HG03066 (cell line): Measurements from ENCODE around the gene ZBED6.
"Not testable (repeated sequence)": the region's sequence is repeated elsewhere in the genome, so short reads cannot be mapped to it uniquely, and the experiment has no call there.

ENCODE experiments used
- ATAC-seq: cut with Tn5 transposase; IDR thresholded peaks from one replicate; pipeline ENCODE4 v1.9.1; 2021; ENCODE audit warnings: low read depth; ENCODE audit not compliant: unreplicated experiment

ZBED6 gene

DNA sequence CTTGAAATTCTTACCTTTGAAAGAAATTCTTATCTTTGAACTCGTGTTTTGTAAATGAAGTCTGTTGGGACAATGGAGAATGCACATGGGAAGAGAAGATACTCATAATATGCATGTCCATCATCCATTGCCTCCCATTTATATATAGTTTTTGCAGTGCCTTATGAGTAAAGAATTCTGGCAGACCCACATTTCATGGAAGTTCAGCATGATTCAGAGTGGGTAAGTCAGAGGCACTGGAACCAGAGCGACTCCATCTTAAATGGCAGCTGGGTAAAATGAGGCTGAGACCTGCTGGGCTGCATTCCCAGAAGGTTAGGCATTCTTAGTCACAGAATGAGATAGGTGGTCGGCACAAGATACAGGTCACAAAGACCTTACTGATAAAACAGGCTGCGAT, 16.6 kb upstream of the ZBED6 start:
- no peak for ATAC-seq

DNA sequence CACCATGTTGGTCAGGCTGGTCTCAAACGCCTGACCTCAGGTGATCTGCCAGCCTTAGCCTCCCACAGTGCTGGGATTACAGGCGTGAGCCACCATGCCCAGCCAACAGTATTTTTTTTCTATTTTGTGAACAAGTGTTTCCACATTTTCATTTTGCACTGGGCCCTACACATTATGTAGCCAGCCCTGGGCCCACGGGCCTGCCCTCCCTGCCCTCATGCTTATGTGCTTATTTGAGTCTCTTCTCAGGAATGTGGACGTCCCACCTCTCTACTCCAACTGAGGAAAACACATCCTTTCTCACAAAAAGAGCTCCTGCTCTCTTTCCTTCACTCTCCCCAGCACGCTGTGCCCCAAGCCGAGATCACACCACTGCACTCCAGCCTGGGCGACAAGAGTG, 13.5 kb upstream of the ZBED6 start:
- ATAC-seq, result no peak

DNA sequence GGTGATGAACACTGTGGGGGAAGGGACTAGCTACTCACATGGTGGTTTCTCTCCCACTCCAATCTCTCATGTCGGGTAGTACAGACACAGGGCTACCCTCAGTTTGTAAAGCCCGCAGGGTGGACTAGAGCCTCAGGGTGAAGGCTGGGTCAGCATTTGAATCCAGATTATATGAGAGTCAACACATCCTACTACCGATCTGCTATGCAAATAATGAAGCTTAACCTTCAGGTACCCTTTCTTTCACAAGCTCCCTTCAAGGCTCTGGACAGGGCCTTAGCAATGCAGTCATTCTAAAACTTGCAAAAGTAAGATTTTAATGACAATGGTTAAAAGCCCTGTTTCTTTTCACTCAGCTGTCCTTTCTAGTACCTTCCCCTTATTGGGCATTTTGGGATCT, 5.5 kb upstream of the ZBED6 start:
- no peak for ATAC-seq

GRCh38 chr1:203791498-203791897, 3.9 kb upstream of the ZBED6 start:
- ATAC-seq, result no peak

DNA sequence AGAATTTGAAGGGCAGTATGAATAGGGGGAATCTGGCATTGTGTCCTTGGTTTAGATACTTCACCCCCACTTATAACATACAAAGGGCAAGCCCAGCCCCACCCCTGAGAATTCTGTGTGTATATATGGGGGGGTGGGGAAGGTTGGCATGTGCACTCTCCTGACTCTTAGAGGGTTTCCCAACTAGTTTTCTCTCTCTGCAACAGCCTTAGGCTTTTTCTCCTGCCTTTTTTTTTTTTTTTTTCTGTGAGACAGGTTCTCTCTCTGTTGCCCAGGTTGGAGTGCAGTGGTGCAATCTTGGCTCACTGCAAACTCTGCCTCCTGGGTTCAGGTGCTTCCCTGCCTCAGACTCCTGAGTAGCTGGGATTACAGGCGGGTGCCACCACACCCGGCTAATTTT, 2.9 kb upstream of the ZBED6 start:
- ATAC-seq, result no peak

- not testable (repeated sequence) for ATAC-seq
These were observed 1.9 kb upstream of the ZBED6 start for GRCh38 chr1:203793561-203793960.

GRCh38 chr1:203794764-203795440, 521 bp upstream of the ZBED6 start:
- no peak for ATAC-seq

GRCh38 chr1:203796236-203796605, 798 bp downstream of the ZBED6 start:
- ATAC-seq, result no peak

DNA sequence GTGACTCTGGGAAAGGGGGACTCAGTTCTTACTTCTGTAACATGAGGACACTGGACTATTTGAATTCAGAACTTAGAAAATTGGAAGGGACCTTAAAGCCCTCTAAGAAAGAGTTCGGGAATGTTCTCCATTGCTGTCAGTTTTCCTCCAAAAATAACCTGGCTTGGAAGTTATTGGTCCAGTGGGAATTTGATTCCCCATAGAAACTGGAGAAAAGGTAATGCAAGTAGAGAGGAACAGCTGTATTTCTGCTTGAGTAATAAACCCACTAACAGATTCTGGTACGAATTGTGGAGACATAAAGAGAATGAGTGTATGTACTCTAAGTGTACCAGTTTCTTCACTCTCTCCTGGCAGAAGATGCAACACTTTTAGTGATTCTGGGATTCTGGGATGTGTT, 1.8 kb downstream of the ZBED6 start:
- ATAC-seq, result no peak

DNA sequence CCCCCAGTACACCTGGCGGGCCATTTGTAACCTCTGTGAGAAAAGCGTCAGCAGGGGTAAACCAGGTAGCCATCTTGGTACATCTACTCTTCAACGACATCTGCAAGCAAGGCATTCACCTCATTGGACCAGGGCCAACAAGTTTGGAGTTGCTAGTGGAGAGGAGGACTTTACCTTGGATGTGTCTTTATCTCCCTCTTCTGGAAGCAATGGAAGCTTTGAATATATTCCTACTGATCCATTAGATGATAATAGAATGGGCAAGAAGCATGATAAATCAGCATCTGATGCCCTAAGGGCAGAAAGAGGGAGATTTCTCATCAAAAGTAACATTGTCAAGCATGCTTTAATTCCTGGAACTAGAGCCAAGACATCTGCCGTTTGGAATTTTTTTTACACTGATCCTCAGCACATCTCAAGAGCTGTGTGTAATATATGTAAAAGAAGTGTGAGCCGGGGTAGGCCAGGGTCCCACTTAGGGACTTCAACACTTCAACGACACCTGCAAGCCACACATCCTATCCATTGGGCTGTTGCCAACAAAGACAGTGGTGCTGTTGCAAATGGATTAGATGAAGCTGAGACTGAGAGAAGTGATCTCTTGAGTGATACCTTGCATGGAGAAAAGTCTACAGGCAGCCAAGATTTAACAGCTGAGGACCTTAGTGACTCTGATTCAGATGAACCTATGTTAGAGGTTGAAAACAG, 2.7 kb downstream of the ZBED6 start:
- ATAC-seq, result no peak

DNA sequence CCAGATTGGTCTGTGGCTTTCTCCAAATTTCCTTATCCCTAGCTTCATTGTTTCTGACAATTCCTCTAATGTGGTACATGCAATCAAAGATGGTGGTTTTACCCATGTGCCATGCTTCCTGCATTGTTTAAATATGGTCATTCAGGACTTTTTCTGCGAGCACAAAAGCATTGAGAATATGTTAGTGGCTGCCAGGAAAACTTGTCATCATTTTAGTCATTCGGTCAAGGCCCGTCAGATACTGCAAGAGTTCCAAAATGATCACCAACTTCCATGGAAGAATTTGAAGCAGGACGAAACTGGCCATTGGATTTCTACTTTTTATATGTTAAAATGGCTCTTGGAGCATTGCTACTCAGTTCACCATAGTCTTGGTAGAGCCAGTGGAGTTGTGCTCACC, 3.7 kb downstream of the ZBED6 start:
- ATAC-seq, result no peak

- ATAC-seq, result no peak
These were observed 4.5 kb downstream of the ZBED6 start for GRCh38 chr1:203799971-203800370.

- no peak for ATAC-seq
These were observed 10.3 kb downstream of the ZBED6 start for GRCh38 chr1:203805689-203806088.

DNA sequence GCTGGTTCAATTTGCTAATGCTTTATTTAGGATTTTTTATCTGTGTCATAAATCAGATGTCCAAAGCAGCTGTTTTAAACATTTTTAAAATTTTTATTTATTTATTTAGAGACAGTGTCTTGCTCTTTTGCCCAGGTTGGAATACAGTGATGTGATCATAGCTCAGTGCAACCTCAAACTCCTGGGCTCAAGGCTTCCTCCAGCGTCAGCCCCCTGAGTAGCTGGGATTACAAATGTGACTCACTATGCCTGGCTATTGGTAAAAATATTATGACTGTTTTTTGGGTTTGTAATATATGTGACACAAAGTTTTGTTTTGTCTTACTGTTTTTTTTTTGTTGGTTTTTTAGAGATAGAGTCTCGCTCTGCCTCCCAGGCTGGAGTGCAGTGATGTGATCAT, 11.8 kb downstream of the ZBED6 start:
- no peak for ATAC-seq

DNA sequence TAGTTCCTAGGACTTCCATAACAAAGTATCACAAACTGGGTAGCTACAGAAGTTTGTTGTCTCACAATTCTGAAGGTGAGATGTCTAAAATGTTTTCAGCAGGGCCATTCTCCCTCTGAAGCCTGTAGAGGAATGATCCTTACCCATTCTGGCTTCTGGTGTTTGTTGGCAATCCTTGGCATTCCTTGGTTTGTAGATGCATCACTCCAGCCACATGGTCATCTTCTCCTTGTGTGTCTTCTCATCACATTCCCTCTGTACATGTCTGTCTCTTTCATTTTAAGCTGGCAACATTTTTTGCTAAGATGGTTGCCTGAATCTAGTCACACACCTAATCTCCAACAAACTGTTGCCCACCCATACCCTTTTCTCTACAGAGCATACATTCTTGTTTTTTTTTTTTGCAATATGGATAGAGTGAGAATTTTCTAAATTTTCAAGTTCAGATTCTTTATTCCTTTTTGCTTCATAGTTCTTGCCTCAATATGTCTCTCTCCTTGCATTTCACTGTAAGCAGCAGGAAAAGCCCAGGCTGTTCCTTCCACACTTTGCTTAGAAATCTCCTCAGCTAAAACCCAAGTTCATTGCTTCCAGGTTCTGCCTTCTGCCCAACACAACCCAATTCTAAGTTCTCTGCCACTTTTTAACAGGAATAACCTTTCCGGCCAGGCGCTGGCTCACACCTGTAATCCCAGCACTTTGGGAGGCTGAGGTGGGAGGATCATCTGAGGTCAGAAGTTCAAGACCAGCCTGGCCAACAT, 18.3 kb downstream of the ZBED6 start:
- ATAC-seq, result no peak

DNA sequence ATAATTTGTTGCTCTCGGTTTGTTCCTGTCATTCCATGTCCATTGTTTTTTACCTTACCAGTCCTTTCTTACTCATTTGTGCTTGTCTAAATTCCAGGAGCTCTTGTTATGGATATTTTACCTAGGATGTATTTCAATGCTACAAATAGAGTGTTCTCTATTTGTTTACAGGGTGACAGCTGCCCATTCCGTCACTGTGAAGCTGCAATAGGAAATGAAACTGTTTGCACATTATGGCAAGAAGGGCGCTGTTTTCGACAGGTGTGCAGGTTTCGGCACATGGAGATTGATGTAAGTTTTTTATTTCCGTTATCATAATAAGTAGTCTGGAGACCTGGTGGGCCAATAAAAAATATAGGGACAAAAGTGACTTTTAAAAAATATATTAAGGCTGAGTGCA, 23.0 kb downstream of the ZBED6 start:
- no peak for ATAC-seq

DNA sequence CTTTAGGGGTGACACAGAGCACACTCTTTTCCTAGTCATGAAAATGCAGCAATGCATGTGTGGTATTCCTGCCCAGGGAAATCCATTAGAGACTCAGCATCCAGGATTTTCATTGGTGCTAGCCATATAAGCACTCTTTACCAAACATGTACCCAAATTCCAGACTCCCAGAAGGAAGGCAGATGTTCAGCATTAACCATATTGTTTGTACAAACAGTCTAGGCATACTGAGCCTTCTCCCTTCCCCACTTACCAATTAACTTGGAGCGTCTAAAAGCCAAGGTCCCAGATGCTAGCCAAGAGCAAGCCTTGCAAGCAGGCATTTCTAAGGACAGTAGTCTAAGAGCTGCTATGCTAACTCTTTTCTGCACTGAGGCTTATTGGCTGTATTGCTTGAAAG, 27.9 kb downstream of the ZBED6 start:
- no peak for ATAC-seq

- no peak for ATAC-seq
These were observed 30.8 kb downstream of the ZBED6 start for GRCh38 chr1:203826175-203826574.

DNA sequence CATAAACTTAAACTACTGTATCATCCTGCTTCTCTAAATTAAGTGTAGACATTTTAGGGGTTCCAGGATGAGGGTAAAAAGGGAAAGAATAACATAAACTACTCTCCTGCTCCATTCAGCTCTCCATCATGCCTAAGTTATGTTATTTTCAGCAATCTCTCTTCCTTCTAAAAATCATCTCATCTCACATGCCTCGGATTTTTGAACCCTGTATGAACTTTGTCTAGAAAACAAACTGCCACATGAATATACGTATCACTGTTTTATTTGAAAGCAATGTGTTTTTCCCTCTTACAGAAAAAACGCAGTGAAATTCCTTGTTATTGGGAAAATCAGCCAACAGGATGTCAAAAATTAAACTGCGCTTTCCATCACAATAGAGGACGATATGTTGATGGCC, 32.6 kb downstream of the ZBED6 start:
- no peak for ATAC-seq

GRCh38 chr1:203828503-203828902, 33.1 kb downstream of the ZBED6 start:
- no peak for ATAC-seq

DNA sequence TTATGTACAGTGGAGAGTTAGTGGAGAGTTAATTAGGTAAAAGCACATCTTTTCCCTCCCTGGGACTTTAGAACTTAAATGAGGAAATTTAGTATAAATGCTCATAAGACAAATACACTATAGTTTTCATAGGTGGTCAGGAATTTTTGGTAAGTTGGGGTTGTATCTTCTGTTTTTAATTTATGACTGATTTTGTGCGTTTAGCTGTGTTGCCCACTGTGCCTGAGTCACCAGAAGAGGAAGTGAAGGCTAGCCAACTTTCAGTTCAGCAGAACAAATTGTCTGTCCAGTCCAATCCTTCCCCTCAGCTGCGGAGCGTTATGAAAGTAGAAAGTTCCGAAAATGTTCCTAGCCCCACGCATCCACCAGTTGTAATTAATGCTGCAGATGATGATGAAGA, 33.8 kb downstream of the ZBED6 start:
- ATAC-seq, result not testable (repeated sequence)

GRCh38 chr1:203835476-203835875, 40.1 kb downstream of the ZBED6 start:
- no peak for ATAC-seq
